SKM-1 (cell line): Measurements from ENCODE around the gene RBM34.
A peak's percentile ranks its signal among the peaks of the same experiment; 100 is the strongest.
"Not testable (repeated sequence)": the region's sequence is repeated elsewhere in the genome, so short reads cannot be mapped to it uniquely, and the experiment has no call there.

Source experiments
- DNase-seq: peaks from one replicate; lab custom pipeline; 2025; ENCODE audit not compliant: unreplicated experiment; lab: John Stamatoyannopoulos, UW

Gene RBM34

DNA sequence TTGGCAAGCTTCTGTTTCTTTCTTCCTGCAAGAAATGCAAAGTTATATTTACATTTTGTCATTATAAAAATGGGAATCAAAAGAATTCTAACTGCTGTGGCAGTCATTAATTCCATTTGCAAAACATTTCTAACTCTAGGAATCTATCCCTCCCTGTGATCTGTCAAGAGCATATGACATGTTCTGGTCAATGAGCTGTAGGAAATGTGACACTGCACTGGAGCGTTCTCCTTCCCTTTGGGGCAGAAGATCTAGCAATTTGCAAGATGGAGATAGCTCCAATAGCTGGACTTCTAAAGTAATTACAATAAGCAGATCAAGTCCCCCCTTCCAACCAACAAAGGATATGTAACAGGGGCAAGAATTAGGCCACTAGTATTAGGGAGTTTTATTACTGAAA is 38.7 kb downstream of the RBM34 start:
- DNase-seq = no peak

- no peak for DNase-seq
Measured at GRCh38 chr1:235113183-235113917, 47.7 kb downstream of the RBM34 start.

DNA sequence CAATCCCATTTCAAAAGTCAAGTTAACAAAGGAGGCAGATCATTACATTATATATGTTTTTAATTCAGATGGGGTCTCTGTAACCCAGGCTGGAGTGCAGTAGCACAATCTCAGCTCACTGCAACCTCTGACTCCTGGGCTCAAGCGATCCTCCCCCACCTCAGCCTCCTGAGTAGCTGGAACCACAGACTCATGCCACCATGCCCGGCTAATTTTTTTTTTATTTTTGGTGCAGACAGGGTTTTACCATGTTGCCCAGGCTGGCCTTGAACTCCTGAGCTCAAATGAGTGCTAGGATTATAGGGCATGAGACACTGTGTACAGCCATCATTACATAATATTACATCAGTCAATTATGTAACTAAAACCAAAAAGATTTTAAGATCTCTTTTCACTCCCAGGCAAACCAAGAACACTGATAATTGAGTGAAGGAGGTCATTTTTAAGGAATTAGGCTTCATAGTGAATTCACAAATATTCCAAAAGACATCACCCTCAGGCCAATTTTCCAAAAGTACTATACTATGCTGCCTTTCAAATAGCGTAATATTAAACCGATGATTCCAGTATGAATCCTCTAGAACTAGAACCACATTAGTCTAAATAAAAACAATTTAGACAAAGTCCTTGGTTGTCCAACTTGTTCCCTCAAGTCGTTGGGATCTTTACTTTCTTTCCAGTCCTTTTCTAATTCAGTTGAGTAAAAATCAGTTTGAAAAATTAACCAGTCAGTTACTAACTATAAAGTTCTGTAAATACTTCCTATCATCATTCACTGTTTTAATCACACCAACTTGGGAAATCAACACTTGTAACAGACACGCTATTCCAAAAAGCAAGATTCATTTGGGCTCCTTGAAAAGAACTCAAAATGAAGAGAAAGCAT is 48.5 kb downstream of the RBM34 start:
- no peak for DNase-seq

DNA sequence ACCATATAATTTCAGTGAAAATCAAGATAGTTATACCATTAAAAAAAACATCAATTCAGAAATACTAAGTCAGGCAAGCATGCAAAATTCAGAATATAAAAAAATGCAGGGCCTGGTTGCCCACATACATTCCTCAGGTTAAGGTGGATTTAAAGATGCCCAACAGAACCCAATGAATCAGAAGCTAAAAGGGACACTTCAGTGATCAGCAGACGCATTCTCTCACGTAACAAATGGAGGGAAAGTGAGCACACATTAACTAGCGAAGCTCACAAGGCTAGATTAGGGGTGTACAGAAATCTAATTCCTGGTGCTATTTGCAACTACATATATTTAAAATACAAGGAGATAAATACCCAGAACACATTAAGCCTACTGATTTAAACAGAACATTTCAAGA is 49.9 kb downstream of the RBM34 start:
- no peak for DNase-seq

- DNase-seq = no peak
Measured at GRCh38 chr1:235108876-235109275, 52.2 kb downstream of the RBM34 start.

DNA sequence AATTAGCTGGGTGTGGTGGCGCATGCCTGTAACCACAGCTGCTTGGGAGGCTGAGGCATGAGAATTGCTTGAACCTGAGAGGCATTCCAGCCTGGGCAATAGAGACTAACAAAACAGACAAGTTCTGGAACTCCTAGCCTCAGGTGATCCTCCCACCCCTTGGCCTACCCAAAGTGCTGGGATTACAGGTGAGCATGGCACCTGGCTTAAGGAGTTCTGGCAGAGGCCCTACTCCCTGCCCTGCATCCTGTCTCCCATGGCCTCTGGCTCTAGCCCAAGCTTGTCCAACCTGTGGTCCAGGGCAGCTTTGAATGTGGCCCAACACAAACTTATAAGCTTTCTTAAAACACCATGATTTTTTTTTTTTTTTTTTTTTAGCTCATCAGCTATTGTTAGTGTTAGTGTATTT is 52.9 kb downstream of the RBM34 start:
- DNase-seq = no peak

GRCh38 chr1:235107368-235108184 is 53.5 kb downstream of the RBM34 start:
- DNase-seq = no peak

- no peak for DNase-seq
Measured at GRCh38 chr1:235106457-235106856, 54.6 kb downstream of the RBM34 start.

DNA sequence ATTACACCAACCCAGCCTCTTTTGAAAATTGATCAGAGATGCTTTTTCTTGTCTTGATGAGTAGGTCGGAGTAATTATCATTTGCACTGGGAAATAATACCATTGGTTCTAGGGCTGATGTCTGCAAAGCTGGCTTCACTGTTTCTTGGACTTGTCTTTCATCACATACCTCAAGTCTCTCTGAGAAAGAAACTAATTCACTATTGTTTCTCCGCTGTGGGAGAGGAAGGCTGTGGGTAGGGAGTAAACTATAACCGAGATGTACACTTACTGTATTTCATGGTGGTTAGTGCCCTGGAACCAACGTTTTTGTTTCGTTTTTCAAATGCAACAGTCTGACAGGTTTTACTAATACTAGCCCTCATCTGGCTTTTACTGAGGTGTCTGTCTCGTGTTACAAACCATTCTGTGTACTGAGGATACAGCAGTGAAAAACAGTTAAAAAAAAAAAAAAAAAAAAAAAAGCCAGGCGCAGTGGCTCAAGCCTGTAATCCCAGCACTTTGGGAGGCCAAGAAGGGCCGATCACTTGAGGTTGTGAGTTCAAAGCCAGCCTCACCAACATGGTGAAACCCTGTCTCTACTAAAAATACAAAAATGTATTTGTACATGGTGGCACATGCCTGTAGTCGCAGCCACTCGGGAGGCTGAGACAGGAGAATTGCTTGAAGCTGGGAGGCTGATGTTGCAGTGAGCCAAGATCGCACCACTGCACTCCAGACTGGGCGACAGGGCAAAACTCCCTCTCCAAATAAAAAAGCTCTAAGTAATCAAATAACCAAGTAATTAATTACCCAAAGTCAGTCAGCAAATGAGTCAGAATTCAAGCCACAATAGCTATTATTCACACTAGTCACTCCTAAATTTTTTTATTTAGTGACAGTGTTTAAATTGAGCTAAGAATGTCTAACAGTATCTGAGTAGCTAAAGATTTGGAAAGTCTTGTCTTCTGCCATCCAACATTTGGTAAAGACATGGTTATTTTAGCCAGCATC is 55.7 kb downstream of the RBM34 start:
- no peak for DNase-seq

DNA sequence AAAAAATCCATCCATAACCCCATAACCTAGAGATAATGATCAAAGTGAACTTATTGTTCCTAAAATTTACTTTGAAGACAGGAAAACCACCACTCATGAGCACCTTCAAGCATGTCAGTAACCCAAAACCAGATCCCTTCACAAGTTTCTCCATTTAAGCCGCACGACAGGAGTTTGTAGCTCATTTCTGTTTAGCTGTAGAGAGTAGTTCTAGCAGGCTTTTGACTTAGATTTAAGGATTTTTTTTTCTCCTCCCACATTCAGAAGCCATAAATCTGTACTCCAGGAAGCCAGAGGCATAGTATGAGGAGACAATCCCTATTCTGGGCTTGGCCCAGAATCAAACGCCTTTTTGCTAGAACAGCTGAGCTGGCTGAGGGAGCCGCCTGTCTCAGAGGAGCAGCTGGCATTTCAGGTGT is 58.0 kb downstream of the RBM34 start:
- DNase-seq = no peak

GRCh38 chr1:235102259-235102582 is 58.8 kb downstream of the RBM34 start:
- no peak for DNase-seq

DNA sequence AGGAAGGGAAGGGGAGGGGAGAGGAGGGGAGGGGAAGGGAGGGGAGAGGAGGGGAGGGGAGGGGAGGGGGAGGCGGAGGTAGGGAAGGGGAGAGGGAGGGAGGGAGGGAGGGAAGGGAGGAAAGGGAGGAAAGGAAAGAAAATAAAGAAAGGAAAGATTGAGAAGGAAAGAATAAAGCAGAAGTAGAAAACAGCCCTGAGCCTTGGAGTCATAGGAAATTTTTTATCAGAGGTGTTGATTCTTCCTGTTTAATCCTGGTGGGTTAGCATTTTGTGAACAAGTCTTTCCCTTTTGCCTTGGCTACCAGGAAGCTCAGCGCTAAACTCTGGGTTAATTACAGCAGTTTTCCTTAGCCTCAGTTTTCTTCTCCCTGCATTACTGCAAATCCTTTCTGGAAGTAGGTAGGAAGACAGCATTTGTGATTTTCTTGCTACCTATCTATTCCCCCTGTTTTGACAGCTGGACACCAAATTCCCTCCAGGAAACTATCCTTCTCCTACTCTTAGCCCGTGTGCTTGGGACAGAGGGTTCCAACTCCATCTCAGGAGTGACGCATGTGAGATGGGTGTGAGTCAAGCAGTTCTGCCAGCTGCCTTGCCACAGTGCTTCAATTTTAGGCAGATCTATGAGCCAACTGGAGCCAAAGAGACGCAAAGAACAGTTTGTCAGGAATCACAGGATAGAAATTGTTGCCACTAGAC is 59.3 kb downstream of the RBM34 start:
- DNase-seq = no peak

DNA sequence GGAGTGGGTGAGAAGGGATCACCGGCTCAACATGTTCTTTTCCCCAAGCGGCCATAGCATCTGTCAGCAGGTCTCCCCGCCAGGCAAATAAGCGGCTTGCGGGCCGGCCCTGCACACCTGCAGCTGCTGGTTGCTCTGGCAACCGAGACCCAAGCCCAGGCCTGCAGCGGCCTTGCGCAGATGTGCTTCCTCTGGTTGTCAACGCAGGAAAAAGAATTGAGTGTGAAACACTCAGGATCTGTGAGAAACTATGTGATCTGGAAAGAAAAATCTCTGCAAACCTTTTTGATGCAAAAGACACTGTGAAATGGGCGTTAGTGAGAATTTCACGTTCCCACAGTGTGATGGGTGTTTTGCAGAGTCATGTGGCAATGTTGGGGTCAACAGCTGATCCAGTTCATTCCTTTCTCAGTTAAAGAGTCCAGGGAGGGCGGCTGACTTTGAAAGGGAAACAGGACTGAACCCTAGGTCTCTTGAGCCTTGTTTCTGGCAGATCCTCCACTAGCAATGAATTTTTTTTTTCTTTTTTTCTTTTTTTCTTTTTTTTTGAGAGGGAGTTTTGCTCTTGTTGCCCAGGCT is 60.8 kb downstream of the RBM34 start:
- no peak for DNase-seq

DNA sequence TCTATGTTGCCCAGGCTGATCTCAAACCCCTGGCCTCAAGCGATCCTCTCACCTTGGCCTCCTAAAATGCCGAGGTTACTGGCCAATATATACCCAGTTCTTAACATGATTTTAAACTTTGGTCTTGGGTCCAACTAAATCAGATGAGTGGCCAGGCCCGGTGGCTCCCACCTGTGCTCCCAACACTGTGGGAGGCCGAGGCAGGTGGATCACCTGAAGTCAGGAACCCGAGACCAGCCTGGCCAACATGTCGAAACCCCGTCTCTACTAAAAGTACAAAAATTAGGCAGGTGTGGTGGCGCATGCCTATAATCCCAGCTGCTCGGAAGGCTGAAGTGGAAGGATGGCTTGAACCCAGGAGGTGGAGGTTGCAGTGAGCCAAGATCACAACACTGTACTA is 62.1 kb downstream of the RBM34 start:
- DNase-seq = no peak

GRCh38 chr1:235098547-235098946 is 62.5 kb downstream of the RBM34 start:
- DNase-seq = no peak

DNA sequence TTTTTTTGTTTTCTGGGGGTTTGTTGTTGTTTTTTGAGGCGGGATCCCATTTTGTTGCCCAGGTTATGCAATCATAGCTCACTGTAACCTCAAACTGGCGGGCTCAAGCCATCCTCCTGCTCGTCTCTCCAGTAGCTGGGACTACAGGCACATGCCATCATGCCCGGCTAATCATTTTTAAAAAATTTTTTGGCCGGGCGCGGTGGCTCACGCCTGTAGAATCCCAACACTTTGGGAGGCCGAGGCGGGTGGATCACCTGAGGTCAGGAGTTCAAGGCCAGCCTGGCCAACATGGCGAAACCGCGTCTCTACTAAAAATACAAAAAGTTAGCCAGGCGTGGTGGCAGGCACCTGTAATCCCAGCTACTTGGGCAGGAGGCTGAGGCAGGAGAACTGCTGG is 63.5 kb downstream of the RBM34 start:
- DNase-seq = not testable (repeated sequence)

DNA sequence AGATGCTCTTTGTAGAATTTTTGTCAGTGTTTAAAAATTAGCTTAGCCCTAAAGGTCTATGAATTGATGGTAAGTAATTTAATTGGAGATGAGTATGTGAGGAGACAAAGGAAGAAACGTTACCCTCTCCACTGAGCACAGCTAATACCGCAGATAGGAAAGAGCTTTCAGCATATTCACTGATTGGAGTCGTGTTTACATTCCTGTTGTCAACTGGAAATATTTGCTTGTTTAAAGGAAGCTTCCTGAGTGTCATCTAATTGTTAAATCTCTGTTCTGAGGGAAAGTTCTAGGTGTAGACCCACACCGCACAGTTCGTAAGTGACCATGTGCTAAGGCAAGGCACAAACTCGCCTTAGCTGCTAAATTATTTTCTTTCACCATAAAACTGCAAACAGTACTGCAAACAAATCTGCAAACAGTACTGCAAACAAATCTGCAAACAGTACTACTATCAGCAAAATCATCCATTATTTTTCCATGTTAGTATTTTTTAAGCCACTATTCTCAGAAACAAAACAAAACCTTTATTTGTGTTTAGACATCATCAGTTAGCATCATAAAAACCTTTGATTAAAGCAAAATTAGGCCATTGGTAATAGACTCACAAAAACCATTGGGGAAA is 65.0 kb downstream of the RBM34 start:
- DNase-seq = no peak

DNA sequence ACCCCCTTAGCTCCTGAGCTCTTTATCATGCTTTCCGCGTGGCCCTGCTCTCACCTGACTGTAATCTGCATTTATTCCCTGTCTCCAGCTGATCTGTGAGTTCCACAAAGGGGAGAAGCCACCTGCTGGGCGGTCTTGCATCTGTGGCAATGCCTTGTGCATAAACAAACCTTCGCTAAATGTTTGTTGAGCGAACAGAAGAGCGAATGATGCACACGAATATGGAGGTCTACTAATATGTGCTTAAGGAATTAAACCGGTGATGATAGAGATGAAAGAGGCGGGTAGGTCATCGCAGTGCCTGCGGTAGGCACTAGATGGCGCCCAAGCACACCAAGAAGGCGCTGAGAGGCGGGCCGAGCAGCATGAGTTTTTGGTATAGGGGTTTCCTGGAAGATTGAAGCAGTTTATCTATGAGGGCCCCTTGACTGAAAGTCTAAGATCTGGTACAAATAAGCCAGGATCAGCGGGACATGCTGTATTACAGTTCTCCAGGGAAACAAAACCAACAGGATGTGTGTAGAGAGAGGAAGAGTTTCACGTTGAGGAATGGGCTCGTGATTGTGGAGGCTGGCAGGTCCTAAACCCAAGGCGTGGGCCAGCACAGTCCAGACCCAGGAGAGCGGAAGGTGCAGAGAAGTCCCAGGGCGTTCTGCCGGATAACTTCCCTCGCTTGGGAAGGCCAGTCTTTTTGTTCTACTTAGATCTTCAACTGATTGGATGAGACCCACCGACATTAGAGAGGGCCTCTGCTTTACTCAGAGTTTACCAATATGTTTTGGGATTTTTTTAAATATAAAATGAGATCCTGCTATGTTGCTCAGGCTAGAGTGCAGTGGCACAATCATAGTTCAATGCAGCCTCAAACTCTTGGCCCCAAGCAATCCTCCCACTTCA is 67.1 kb downstream of the RBM34 start:
- DNase-seq = peak; percentile 88
